B cell (primary cell): Measurements from ENCODE around the gene NDUFA5. TPM values are rescaled to one million over a fixed set of nuclear protein-coding genes. Genes with fewer than 3 reads are reported as not detected.

Experiments used
- ATAC-seq: fragments of 200-7000 bp; cut with Tn5 transposase; one replicate; pipeline ENCODE4 v1.10.0; 2021; ENCODE audit warnings: low read depth, mild to moderate bottlenecking, moderate number of reproducible peaks, moderate library complexity
- CTCF ChIA-PET: fragments of 350-600 bp; sonication (Branson Sonifier 250); formaldehyde crosslinking; loops from one replicate; lab custom pipeline; 2021; ENCODE audit warnings: antibody characterized with exemption, inconsistent platforms; lab: Charles Lee
- POLR2A ChIA-PET: fragments of 350-600 bp; sonication (Branson Sonifier 250); formaldehyde crosslinking; loops from one replicate; lab custom pipeline; 2021; ENCODE audit warnings: antibody characterized with exemption; lab: Charles Lee
- DNase-seq: peaks from one replicate; pipeline ENCODE4 v3.0.0; 2013
- H2AFZ ChIP-seq: 2 replicates; pipeline ENCODE4 v1.6.1; 2012; ENCODE audit warnings: mild to moderate bottlenecking, low read depth, low read length; ENCODE audit not compliant: insufficient read depth, poor library complexity, severe bottlenecking
- H3K27ac ChIP-seq, 2 donors: 1 replicate in 1 of 2; 2 replicates in 1 of 2; pipeline ENCODE4 v1.5.1; 2012 to 2013; ENCODE audit warnings: low read length in 2 of 2, mild to moderate bottlenecking in 2 of 2, moderate library complexity in 1 of 2
- H3K27me3 ChIP-seq, 4 experiments: fragments of 200-600 bp in 1 of 4; sonication (generic) in 1 of 4; replicated peaks in 1 of 4; 1 replicate in 2 of 4; 2 replicates in 2 of 4; pipeline versions ENCODE4 v1.6.1 to v1.7.0; 2013 to 2016; ENCODE audit warnings: low read length in 3 of 4, mild to moderate bottlenecking in 2 of 4, mixed read lengths in 1 of 4, moderate library complexity in 1 of 4; ENCODE audit not compliant: insufficient read depth in 4 of 4, control insufficient read depth in 3 of 4; ENCODE audit errors: control extremely low read depth in 1 of 4
- H3K36me3 ChIP-seq, 2 experiments: replicated peaks in 1 of 2; 1 replicate in 1 of 2; 2 replicates in 1 of 2; pipeline versions ENCODE4 v1.6.1 to v1.7.1; 2013; ENCODE audit warnings: low read length in 1 of 2; ENCODE audit not compliant: insufficient read depth in 2 of 2, control insufficient read depth in 1 of 2; ENCODE audit errors: control extremely low read depth in 1 of 2, extremely low read depth in 1 of 2
- H3K4me1 ChIP-seq, 2 donors: fragments of 200-600 bp in 1 of 2; sonication (generic) in 1 of 2; 1 replicate in 1 of 2; 2 replicates in 1 of 2; pipeline versions ENCODE4 v1.5.1 to v1.6.1; 2013 to 2017; ENCODE audit warnings: low read length in 2 of 2; ENCODE audit not compliant: control insufficient read depth in 2 of 2, insufficient read depth in 2 of 2
- H3K4me2 ChIP-seq: replicated peaks from 2 replicates; pipeline ENCODE3; 2012; ENCODE audit warnings: mild to moderate bottlenecking, low read depth, low read length; ENCODE audit not compliant: poor library complexity, severe bottlenecking
- H3K4me3 ChIP-seq, 5 experiments: fragments of 200-600 bp in 1 of 5; sonication (generic) in 1 of 5; 1 replicate in 3 of 5; 2 replicates in 2 of 5; pipeline versions ENCODE4 v1.5.1 to v1.7.0; 2011 to 2016; ENCODE audit warnings: low read length in 4 of 5, mild to moderate bottlenecking in 4 of 5, low read depth in 2 of 5, control low read depth in 1 of 5, moderate library complexity in 1 of 5; ENCODE audit not compliant: insufficient read depth in 1 of 5; ENCODE audit errors: control extremely low read depth in 1 of 5, extremely low read depth in 1 of 5
- H3K79me2 ChIP-seq: fragments of 200-600 bp; sonication (generic); one replicate; pipeline ENCODE4 v1.6.0; 2016; ENCODE audit warnings: low read length; ENCODE audit not compliant: control insufficient read depth, insufficient read depth
- H3K9ac ChIP-seq: fragments of 200-600 bp; sonication (generic); 2 replicates; pipeline ENCODE4 v1.6.1; 2017; ENCODE audit warnings: mild to moderate bottlenecking, low read length, moderate library complexity
- H3K9me3 ChIP-seq, 3 donors: one replicate each; pipeline versions ENCODE4 v1.6.1 to v1.7.1; 2013; ENCODE audit warnings: low read length in 2 of 3; ENCODE audit not compliant: control insufficient read depth in 2 of 3, insufficient read depth in 1 of 3; ENCODE audit errors: control extremely low read depth in 1 of 3
- H4K20me1 ChIP-seq: 2 replicates; pipeline ENCODE4 v1.6.0; 2012; ENCODE audit warnings: mild to moderate bottlenecking, low read length; ENCODE audit not compliant: insufficient read depth, control insufficient read depth, poor library complexity, severe bottlenecking
- H3K27ac Mint-ChIP-seq: one replicate; pipeline ENCODE4 v1.8.0; 2021; ENCODE audit warnings: mixed read lengths
- H3K27me3 Mint-ChIP-seq: one replicate; pipeline ENCODE4 v1.8.0; 2021; ENCODE audit warnings: mixed read lengths
- H3K4me1 Mint-ChIP-seq: one replicate; pipeline ENCODE4 v1.8.0; 2021; ENCODE audit warnings: mixed read lengths
- H3K4me3 Mint-ChIP-seq: one replicate; pipeline ENCODE4 v1.8.0; 2021; ENCODE audit warnings: mixed read lengths
- H3K9me3 Mint-ChIP-seq: one replicate; pipeline ENCODE4 v1.8.0; 2022; ENCODE audit warnings: mixed read lengths; ENCODE audit not compliant: insufficient read depth
- CTCF ChIP-seq: fragments of 200-600 bp; IDR thresholded peaks from one replicate; pipeline ENCODE4 v1.8.0; 2022; ENCODE audit warnings: antibody characterized with exemption, mild to moderate bottlenecking
- EZH2 ChIP-seq: IDR thresholded peaks from 2 replicates; pipeline ENCODE4 v1.6.1; 2012; ENCODE audit warnings: borderline replicate concordance, low read depth, mild to moderate bottlenecking, moderate library complexity, low read length; ENCODE audit not compliant: insufficient read depth, poor library complexity, severe bottlenecking
- WGBS: methylation state at CpG from one replicate; pipeline ENCODE4 v1.1.5; 2013; ENCODE audit warnings: missing lambda C conversion rate; ENCODE audit not compliant: insufficient coverage; 5-methylcytosine and 5-hydroxymethylcytosine counted together
- intact Hi-C: fragments of 100-400 bp; cut with micrococcal nuclease; formaldehyde crosslinking; loops from one replicate; pipeline ENCODE4 v1.10.0; 2022
- polyA plus RNA-seq: library from polyadenylated mRNA; depleted of rRNA; stranded (reverse); fragments of >200 nt; gene quantifications from 2 replicates; pipeline ENCODE4 v1.2.3, GENCODE V29; 2012
- total RNA-seq, 2 donors: library from RNA; stranded (reverse); fragments of 120-200 nt in 1 of 2; gene quantifications; 1 replicate in 1 of 2; 2 replicates in 1 of 2; pipeline versions ENCODE4 v1.2.3 to v1.2.4, GENCODE V29; 2013 to 2022

NDUFA5 gene
- total and polyA plus RNA-seq, 2 donors (not counting 1 experiment from before 2014, with no cell fraction given), result 8.1 to 50.7 TPM

- Histone ChIP-seq H3K9me3 (no peaks in the 10 kb centered on the region), H2AFZ (no peak overlapping the region), H3K4me3 (no peak overlapping the region), H3K79me2 (no peaks in the 10 kb centered on the region), H3K4me2 (no peak overlapping the region), H3K36me3 (no peaks in the 10 kb centered on the region), H3K9ac (no peak overlapping the region), H3K27ac (no peak overlapping the region), H3K27me3 (peaks cover 0 to 3% (median 0%) of the 10 kb centered on the region in 4 experiments), H3K4me1 (no peaks in the 10 kb centered on the region), H4K20me1 (no peaks in the 10 kb centered on the region)
- intact Hi-C loops, result no loop called here
- TF ChIP-seq CTCF (no peak), EZH2 (no peak)
- H3K4me3 Mint-ChIP-seq, result no peak overlapping the region
- H3K27me3 Mint-ChIP-seq, result peaks cover 26% of the 10 kb centered on the region
- CTCF ChIA-PET, result no interaction called here
- WGBS, result 88% methylated on average over 1 of the region's 3 CpGs
- no peak overlapping the region for H3K27ac Mint-ChIP-seq
- POLR2A ChIA-PET, result no interaction called here
- DNase-seq (no peak), ATAC-seq (no peak)
- no peaks in the 10 kb centered on the region for H3K4me1 Mint-ChIP-seq
- H3K9me3 Mint-ChIP-seq, result no peaks in the 10 kb centered on the region
These were observed 47.1 kb upstream of the NDUFA5 start for GRCh38 chr7:123604739-123605138.

- H3K4me3 Mint-ChIP-seq, result no peak overlapping the region
- no peak for ATAC-seq
- intact Hi-C loops, result no loop called here
- Histone ChIP-seq H3K27ac (no peak overlapping the region), H3K4me1 (no peaks in the 10 kb centered on the region), H3K79me2 (no peaks in the 10 kb centered on the region), H4K20me1 (no peaks in the 10 kb centered on the region), H3K27me3 (peaks cover 0 to 3% (median 0%) of the 10 kb centered on the region in 4 experiments), H2AFZ (no peak overlapping the region), H3K9ac (no peak overlapping the region), H3K9me3 (no peaks in the 10 kb centered on the region), H3K36me3 (no peaks in the 10 kb centered on the region), H3K4me2 (no peak overlapping the region), H3K4me3 (no peak overlapping the region)
- ChIA-PET CTCF (no interaction called here), POLR2A (no interaction called here)
- no peak for TF ChIP-seq EZH2
- no peak for TF ChIP-seq CTCF
- no peaks in the 10 kb centered on the region for H3K9me3 Mint-ChIP-seq
- WGBS, result no CpG with 5 or more reads among the region's 3 CpGs
- H3K27ac Mint-ChIP-seq, result no peak overlapping the region
- DNase-seq, result no peak
- H3K27me3 Mint-ChIP-seq, result peaks cover 30% of the 10 kb centered on the region
- no peaks in the 10 kb centered on the region for H3K4me1 Mint-ChIP-seq
These were observed 45.0 kb upstream of the NDUFA5 start for GRCh38 chr7:123602648-123603047.
